WTC11 (cell line): ENCODE results near the gene KCNMA1. TPM values are rescaled to one million over a fixed set of nuclear protein-coding genes. Genes with fewer than 3 reads are reported as not detected.

Source experiments
- ATAC-seq: fragments of 200-7000 bp; cut with Tn5 transposase; 2 replicates; pipeline ENCODE4 v1.10.0; 2021; ENCODE audit warnings: mild to moderate bottlenecking, moderate library complexity
- CTCF ChIA-PET: fragments of 300-600 bp; sonication (Branson Sonifier 250); formaldehyde crosslinking; loops from one replicate; lab custom pipeline; 2021; ENCODE audit warnings: antibody characterized with exemption; lab: Charles Lee
- POLR2A ChIA-PET: fragments of 350-600 bp; sonication (Branson Sonifier 250); formaldehyde crosslinking; loops from one replicate; lab custom pipeline; 2021; ENCODE audit warnings: antibody characterized with exemption; lab: Charles Lee
- DNase-seq: peaks from one replicate; pipeline ENCODE4 v3.0.0; 2021; ENCODE audit warnings: low spot score
- H3K27ac Mint-ChIP-seq: 2 replicates; pipeline ENCODE4 v1.8.0; 2021; ENCODE audit warnings: mixed read lengths
- H3K27me3 Mint-ChIP-seq: 2 replicates; pipeline ENCODE4 v1.8.0; 2021; ENCODE audit warnings: low read depth, mild to moderate bottlenecking, moderate library complexity, mixed read lengths
- H3K36me3 Mint-ChIP-seq: 2 replicates; pipeline ENCODE4 v1.8.0; 2021; ENCODE audit warnings: mixed read lengths
- H3K4me1 Mint-ChIP-seq: 2 replicates; pipeline ENCODE4 v1.8.0; 2022; ENCODE audit warnings: mixed read lengths
- H3K4me3 Mint-ChIP-seq: 2 replicates; pipeline ENCODE4 v1.8.0; 2021; ENCODE audit warnings: mild to moderate bottlenecking, moderate library complexity, mixed read lengths
- H3K9me3 Mint-ChIP-seq: 2 replicates; pipeline ENCODE4 v1.8.0; 2021; ENCODE audit warnings: mixed read lengths
- ELF4 ChIP-seq: sonication (generic); formaldehyde crosslinking; IDR thresholded peaks from 2 replicates; pipeline ENCODE4 v1.8.1; 2022; ENCODE audit warnings: low read depth, mild to moderate bottlenecking, moderate library complexity, missing genetic modification reagents
- ESRRA ChIP-seq: sonication (generic); formaldehyde crosslinking; IDR thresholded peaks from 2 replicates; pipeline ENCODE4 v1.8.1; 2022; ENCODE audit warnings: mild to moderate bottlenecking, missing genetic modification reagents, borderline replicate concordance
- FOXJ3 ChIP-seq: sonication (generic); formaldehyde crosslinking; IDR thresholded peaks from 2 replicates; pipeline ENCODE4 v1.9.0; 2021; ENCODE audit warnings: missing genetic modification reagents, mild to moderate bottlenecking, borderline replicate concordance
- GABPB1 ChIP-seq: sonication (generic); formaldehyde crosslinking; IDR thresholded peaks from 2 replicates; pipeline ENCODE4 v1.8.1; 2023; ENCODE audit warnings: mild to moderate bottlenecking, missing genetic modification reagents
- HMGA2 ChIP-seq: fragments of 250-450 bp; sonication (Bioruptor Pico); IDR thresholded peaks from 2 replicates; pipeline ENCODE4 v1.4.0; 2021; ENCODE audit warnings: mild to moderate bottlenecking, moderate library complexity
- NFE2L1 ChIP-seq: sonication (generic); formaldehyde crosslinking; IDR thresholded peaks from 2 replicates; pipeline ENCODE4 v1.8.1; 2023; ENCODE audit warnings: missing genetic modification reagents
- NR2C2 ChIP-seq: sonication (generic); formaldehyde crosslinking; IDR thresholded peaks from 2 replicates; pipeline ENCODE4 v1.8.0; 2022; ENCODE audit warnings: mild to moderate bottlenecking, missing genetic modification reagents
- PRRX2 ChIP-seq: fragments of 250-450 bp; sonication (Bioruptor Pico); IDR thresholded peaks from 2 replicates; pipeline ENCODE4 v1.8.0; 2021; ENCODE audit warnings: mild to moderate bottlenecking
- RORB ChIP-seq: fragments of 250-450 bp; sonication (Bioruptor Pico); IDR thresholded peaks from 2 replicates; pipeline ENCODE4 v1.9.0; 2021; ENCODE audit warnings: mild to moderate bottlenecking
- TP53 ChIP-seq: sonication (generic); formaldehyde crosslinking; IDR thresholded peaks from 2 replicates; pipeline ENCODE4 v1.8.1; 2023; ENCODE audit warnings: mild to moderate bottlenecking, missing genetic modification reagents
- ZNF263 ChIP-seq: sonication (generic); formaldehyde crosslinking; IDR thresholded peaks from 2 replicates; pipeline ENCODE4 v1.8.1; 2022; ENCODE audit warnings: low read depth, mild to moderate bottlenecking, moderate library complexity, missing genetic modification reagents
- ZNF396 ChIP-seq: fragments of 250-450 bp; sonication (Bioruptor Pico); IDR thresholded peaks from 2 replicates; pipeline ENCODE4 v1.8.0; 2021; ENCODE audit warnings: mild to moderate bottlenecking, moderate library complexity, borderline replicate concordance
- ZNF423 ChIP-seq: fragments of 250-450 bp; sonication (Bioruptor Pico); IDR thresholded peaks from 2 replicates; pipeline ENCODE4 v2.1.2; 2022; ENCODE audit warnings: mild to moderate bottlenecking, moderate library complexity
- total RNA-seq: library from RNA; stranded (reverse); gene quantifications from 3 replicates; pipeline ENCODE4 v1.2.3, GENCODE V29; 2021
- TF ChIP-seq, protein P1 (sequence below): sonication (generic); formaldehyde crosslinking; IDR thresholded peaks from 2 replicates; pipeline ENCODE4 v1.8.0; 2022; ENCODE audit warnings: mild to moderate bottlenecking, missing genetic modification reagents
- TF ChIP-seq, protein P2 (sequence below): sonication (generic); formaldehyde crosslinking; IDR thresholded peaks from 2 replicates; pipeline ENCODE4 v1.8.1; 2022; ENCODE audit warnings: missing genetic modification reagents, borderline replicate concordance
- TF ChIP-seq, protein P3 (sequence below): sonication (generic); formaldehyde crosslinking; IDR thresholded peaks from 2 replicates; pipeline ENCODE4 v1.8.0; 2023; ENCODE audit warnings: mild to moderate bottlenecking, missing genetic modification reagents
- TF ChIP-seq, protein P4 (sequence below): sonication (generic); formaldehyde crosslinking; IDR thresholded peaks from 2 replicates; pipeline ENCODE4 v1.8.1; 2023; ENCODE audit warnings: mild to moderate bottlenecking, missing genetic modification reagents, moderate library complexity
- TF ChIP-seq, protein P5 (sequence below): sonication (generic); formaldehyde crosslinking; IDR thresholded peaks from 2 replicates; pipeline ENCODE4 v1.8.1; 2022; ENCODE audit warnings: low read depth, mild to moderate bottlenecking, moderate library complexity, missing genetic modification reagents, borderline replicate concordance
- TF ChIP-seq, protein P6 (sequence below): fragments of 250-450 bp; sonication (Bioruptor Pico); IDR thresholded peaks from 2 replicates; pipeline ENCODE4 v1.9.0; 2021; ENCODE audit warnings: mild to moderate bottlenecking
- TF ChIP-seq, protein P7 (sequence below): fragments of 250-450 bp; sonication (Bioruptor Pico); IDR thresholded peaks from 2 replicates; pipeline ENCODE4 v1.8.0; 2021; ENCODE audit warnings: mild to moderate bottlenecking

KCNMA1 gene
- total RNA-seq, 1 experiment from 2014 or later = 7.3 TPM

DNA sequence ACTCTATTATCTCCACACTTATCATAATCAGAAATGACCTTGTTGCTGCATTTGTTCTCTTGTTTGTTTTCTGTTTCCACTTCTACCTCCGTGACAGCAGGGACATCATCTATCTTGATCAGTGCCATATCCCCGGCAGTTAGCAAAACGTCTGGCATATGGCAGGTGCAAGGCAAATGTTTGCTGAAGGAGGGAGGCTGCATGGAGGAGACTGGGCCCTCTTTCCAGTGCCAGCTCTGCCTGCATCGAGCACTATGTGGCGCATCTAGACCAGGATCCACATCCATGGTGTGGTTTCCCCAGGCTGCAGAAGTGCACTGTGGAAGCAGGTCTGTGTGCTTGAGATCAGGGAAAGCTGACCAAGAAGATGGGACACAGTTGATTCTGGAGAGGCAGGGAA is 181.2 kb downstream of the KCNMA1 start:
- TF ChIP-seq NR2C2 (no peak), ZNF423 (CRISPR knock-in tag) (no peak), ZNF396 (CRISPR knock-in tag) (no peak), ELF4 (CRISPR knock-in tag) (no peak), ZNF263 (CRISPR knock-in tag) (no peak), FOXJ3 (CRISPR knock-in tag) (no peak), ESRRA (no peak)
- TF ChIP-seq, protein P1, sequence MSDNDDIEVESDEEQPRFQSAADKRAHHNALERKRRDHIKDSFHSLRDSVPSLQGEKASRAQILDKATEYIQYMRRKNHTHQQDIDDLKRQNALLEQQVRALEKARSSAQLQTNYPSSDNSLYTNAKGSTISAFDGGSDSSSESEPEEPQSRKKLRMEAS (CRISPR knock-in tag) = no peak
- TF ChIP-seq, protein P2, sequence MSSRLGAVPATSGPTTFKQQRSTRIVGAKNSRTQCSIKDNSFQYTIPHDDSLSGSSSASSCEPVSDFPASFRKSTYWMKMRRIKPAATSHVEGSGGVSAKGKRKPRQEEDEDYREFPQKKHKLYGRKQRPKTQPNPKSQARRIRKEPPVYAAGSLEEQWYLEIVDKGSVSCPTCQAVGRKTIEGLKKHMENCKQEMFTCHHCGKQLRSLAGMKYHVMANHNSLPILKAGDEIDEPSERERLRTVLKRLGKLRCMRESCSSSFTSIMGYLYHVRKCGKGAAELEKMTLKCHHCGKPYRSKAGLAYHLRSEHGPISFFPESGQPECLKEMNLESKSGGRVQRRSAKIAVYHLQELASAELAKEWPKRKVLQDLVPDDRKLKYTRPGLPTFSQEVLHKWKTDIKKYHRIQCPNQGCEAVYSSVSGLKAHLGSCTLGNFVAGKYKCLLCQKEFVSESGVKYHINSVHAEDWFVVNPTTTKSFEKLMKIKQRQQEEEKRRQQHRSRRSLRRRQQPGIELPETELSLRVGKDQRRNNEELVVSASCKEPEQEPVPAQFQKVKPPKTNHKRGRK (CRISPR knock-in tag) = no peak
- TF ChIP-seq, protein P3, sequence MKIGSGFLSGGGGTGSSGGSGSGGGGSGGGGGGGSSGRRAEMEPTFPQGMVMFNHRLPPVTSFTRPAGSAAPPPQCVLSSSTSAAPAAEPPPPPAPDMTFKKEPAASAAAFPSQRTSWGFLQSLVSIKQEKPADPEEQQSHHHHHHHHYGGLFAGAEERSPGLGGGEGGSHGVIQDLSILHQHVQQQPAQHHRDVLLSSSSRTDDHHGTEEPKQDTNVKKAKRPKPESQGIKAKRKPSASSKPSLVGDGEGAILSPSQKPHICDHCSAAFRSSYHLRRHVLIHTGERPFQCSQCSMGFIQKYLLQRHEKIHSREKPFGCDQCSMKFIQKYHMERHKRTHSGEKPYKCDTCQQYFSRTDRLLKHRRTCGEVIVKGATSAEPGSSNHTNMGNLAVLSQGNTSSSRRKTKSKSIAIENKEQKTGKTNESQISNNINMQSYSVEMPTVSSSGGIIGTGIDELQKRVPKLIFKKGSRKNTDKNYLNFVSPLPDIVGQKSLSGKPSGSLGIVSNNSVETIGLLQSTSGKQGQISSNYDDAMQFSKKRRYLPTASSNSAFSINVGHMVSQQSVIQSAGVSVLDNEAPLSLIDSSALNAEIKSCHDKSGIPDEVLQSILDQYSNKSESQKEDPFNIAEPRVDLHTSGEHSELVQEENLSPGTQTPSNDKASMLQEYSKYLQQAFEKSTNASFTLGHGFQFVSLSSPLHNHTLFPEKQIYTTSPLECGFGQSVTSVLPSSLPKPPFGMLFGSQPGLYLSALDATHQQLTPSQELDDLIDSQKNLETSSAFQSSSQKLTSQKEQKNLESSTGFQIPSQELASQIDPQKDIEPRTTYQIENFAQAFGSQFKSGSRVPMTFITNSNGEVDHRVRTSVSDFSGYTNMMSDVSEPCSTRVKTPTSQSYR (CRISPR knock-in tag) = no peak
- TF ChIP-seq, protein P4, sequence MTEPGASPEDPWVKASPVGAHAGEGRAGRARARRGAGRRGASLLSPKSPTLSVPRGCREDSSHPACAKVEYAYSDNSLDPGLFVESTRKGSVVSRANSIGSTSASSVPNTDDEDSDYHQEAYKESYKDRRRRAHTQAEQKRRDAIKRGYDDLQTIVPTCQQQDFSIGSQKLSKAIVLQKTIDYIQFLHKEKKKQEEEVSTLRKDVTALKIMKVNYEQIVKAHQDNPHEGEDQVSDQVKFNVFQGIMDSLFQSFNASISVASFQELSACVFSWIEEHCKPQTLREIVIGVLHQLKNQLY (CRISPR knock-in tag) = no peak
- TF ChIP-seq, all 79 proteins: peak for 0
- no peaks in the 10 kb centered on the region for H3K9me3 Mint-ChIP-seq
- no peak overlapping the region for H3K4me3 Mint-ChIP-seq
- no peak for ATAC-seq
- no peaks in the 10 kb centered on the region for H3K27me3 Mint-ChIP-seq
- ChIA-PET POLR2A (no interaction called here), CTCF (interaction anchor here (1.0 to 1.4 kb wide), 3 partner anchors 20 to 207 kb away, joined by 3 read pairs; no protein-coding TSS in a partner anchor)
- H3K4me1 Mint-ChIP-seq = peaks cover 26% of the 10 kb centered on the region
- no peak overlapping the region for H3K27ac Mint-ChIP-seq
- H3K36me3 Mint-ChIP-seq = no peaks in the 10 kb centered on the region
- DNase-seq = no peak

DNA sequence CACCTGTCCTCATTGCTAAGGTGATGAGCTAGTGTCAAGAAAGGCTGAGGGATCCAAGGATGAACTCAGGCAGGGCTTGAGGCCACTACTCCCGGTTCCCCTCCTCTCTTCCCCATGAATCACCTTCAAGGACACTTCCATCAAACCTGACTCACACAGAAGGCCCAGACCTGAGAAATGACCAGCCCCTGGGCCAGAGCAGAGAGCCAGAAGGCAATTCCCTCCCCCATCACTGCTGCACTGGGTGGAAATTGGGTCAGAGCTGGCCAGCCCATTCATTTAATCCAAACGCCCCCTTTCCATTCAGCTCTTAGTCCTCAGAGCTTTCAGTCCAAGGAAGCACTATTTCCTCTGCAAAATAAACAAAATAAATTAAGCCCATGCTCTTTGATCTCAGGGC is 182.0 kb downstream of the KCNMA1 start:
- Mint-ChIP-seq H3K4me1 (peaks cover 26% of the 10 kb centered on the region), H3K4me3 (no peak overlapping the region), H3K27ac (no peak overlapping the region), H3K9me3 (no peaks in the 10 kb centered on the region), H3K36me3 (no peaks in the 10 kb centered on the region), H3K27me3 (no peaks in the 10 kb centered on the region)
- DNase-seq = no peak
- ATAC-seq = no peak
- ChIA-PET POLR2A (no interaction called here), CTCF (interaction anchor here (0.8 kb wide), 1 partner anchor 256 kb away, joined by 3 read pairs; no protein-coding TSS in a partner anchor)
- TF ChIP-seq PRRX2 (CRISPR knock-in tag) (no peak), GABPB1 (no peak), HMGA2 (CRISPR knock-in tag) (no peak), TP53 (CRISPR knock-in tag) (no peak), RORB (CRISPR knock-in tag) (no peak), NFE2L1 (CRISPR knock-in tag) (no peak)
- TF ChIP-seq, protein P5, sequence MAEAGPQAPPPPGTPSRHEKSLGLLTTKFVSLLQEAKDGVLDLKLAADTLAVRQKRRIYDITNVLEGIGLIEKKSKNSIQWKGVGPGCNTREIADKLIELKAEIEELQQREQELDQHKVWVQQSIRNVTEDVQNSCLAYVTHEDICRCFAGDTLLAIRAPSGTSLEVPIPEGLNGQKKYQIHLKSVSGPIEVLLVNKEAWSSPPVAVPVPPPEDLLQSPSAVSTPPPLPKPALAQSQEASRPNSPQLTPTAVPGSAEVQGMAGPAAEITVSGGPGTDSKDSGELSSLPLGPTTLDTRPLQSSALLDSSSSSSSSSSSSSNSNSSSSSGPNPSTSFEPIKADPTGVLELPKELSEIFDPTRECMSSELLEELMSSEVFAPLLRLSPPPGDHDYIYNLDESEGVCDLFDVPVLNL (CRISPR knock-in tag) = no peak
- TF ChIP-seq, protein P6, sequence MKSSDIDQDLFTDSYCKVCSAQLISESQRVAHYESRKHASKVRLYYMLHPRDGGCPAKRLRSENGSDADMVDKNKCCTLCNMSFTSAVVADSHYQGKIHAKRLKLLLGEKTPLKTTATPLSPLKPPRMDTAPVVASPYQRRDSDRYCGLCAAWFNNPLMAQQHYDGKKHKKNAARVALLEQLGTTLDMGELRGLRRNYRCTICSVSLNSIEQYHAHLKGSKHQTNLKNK (CRISPR knock-in tag) = no peak
- TF ChIP-seq, protein P7, sequence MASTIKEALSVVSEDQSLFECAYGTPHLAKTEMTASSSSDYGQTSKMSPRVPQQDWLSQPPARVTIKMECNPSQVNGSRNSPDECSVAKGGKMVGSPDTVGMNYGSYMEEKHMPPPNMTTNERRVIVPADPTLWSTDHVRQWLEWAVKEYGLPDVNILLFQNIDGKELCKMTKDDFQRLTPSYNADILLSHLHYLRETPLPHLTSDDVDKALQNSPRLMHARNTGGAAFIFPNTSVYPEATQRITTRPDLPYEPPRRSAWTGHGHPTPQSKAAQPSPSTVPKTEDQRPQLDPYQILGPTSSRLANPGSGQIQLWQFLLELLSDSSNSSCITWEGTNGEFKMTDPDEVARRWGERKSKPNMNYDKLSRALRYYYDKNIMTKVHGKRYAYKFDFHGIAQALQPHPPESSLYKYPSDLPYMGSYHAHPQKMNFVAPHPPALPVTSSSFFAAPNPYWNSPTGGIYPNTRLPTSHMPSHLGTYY (CRISPR knock-in tag) = no peak
